Measurements from ENCODE around the gene TARP.

The TARP gene

DNA sequence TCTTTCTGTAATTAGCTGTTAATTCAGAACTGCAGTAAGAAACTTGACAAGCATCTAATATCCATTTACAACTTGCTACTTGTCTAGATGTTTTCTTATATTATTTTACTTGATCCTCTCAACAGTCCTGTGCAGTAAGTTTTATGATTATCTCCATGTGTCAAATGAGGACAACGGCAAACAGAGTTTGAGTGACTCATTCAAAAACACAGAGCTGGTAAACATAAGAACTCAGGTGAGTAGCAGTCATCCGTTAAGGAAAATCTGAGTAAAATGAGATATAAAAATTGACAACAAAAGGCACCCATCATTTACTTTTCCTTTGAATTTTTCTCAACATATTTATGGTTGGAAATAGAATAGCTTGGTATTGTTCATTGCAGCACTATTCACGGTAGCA is 19.0 kb upstream of the TARP start:
- no peak overlapping the region for H3K4me3 Mint-ChIP-seq (ENCODE audit: unreplicated experiment)
- no peaks in the 10 kb centered on the region for H3K9me3 Mint-ChIP-seq (ENCODE audit: unreplicated experiment)
- peaks cover 2% of the 10 kb centered on the region for H3K27me3 Mint-ChIP-seq (ENCODE audit: unreplicated experiment)
- no peaks in the 10 kb centered on the region for H3K4me1 Mint-ChIP-seq (ENCODE audit: low read depth, unreplicated experiment)
- TF ChIP-seq, protein P1, sequence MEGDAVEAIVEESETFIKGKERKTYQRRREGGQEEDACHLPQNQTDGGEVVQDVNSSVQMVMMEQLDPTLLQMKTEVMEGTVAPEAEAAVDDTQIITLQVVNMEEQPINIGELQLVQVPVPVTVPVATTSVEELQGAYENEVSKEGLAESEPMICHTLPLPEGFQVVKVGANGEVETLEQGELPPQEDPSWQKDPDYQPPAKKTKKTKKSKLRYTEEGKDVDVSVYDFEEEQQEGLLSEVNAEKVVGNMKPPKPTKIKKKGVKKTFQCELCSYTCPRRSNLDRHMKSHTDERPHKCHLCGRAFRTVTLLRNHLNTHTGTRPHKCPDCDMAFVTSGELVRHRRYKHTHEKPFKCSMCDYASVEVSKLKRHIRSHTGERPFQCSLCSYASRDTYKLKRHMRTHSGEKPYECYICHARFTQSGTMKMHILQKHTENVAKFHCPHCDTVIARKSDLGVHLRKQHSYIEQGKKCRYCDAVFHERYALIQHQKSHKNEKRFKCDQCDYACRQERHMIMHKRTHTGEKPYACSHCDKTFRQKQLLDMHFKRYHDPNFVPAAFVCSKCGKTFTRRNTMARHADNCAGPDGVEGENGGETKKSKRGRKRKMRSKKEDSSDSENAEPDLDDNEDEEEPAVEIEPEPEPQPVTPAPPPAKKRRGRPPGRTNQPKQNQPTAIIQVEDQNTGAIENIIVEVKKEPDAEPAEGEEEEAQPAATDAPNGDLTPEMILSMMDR (IDR thresholded peaks at IDR 0.05; ENCODE audit: partially characterized antibody, unreplicated experiment): no peak
- no peaks in the 10 kb centered on the region for H3K36me3 Mint-ChIP-seq (ENCODE audit: unreplicated experiment)
- no peak for DNase-seq
- H3K27ac Mint-ChIP-seq (ENCODE audit: unreplicated experiment): no peak overlapping the region

- no peaks in the 10 kb centered on the region for H3K4me1 Mint-ChIP-seq (ENCODE audit: low read depth, unreplicated experiment)
Observed at GRCh38 chr7:38291650-38292049, 18.2 kb upstream of the TARP start.

DNA sequence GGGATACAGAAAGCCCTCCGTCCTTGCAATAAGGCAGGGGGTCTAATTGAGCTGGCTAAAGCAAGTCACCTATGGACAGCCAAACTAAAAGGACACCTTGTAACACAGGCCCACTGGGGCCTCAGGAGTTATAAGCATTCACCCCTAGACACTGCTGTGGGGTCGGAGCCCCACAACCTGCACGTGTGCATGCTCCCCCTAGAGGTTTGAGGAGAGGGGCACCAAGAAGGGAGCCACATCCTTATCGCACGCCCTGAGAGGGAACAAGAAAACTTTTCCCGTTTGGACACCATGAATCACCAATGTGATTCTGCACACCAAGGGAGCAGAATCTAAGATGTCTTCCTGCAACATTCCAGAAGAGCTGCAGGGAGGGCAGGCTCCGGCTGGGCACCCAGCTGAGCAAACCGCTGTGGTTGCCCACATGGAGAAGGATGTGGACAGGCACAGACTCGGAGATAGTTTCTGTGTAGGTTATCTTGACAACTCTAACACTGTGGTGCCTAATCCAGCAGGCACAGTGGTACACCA is 17.7 kb upstream of the TARP start:
- no peak for DNase-seq
- Mint-ChIP-seq H3K27me3 (ENCODE audit: unreplicated experiment) (peaks cover 2% of the 10 kb centered on the region), H3K4me1 (ENCODE audit: low read depth, unreplicated experiment) (no peaks in the 10 kb centered on the region), H3K27ac (ENCODE audit: unreplicated experiment) (no peak overlapping the region), H3K36me3 (ENCODE audit: unreplicated experiment) (no peaks in the 10 kb centered on the region), H3K4me3 (ENCODE audit: unreplicated experiment) (no peak overlapping the region), H3K9me3 (ENCODE audit: unreplicated experiment) (no peaks in the 10 kb centered on the region)
- TF ChIP-seq, protein P1 (IDR thresholded peaks at IDR 0.05; ENCODE audit: partially characterized antibody, unreplicated experiment): no peak

More at GRCh38 chr7:38291650-38292049, 18.2 kb upstream of the TARP start:
- Mint-ChIP-seq H3K9me3 (ENCODE audit: unreplicated experiment) (no peaks in the 10 kb centered on the region), H3K36me3 (ENCODE audit: unreplicated experiment) (no peaks in the 10 kb centered on the region), H3K27me3 (ENCODE audit: unreplicated experiment) (peaks cover 2% of the 10 kb centered on the region), H3K4me3 (ENCODE audit: unreplicated experiment) (no peak overlapping the region), H3K27ac (ENCODE audit: unreplicated experiment) (no peak overlapping the region)
- DNase-seq: no peak
- TF ChIP-seq, protein P1 (IDR thresholded peaks at IDR 0.05; ENCODE audit: partially characterized antibody, unreplicated experiment): no peak

DNA sequence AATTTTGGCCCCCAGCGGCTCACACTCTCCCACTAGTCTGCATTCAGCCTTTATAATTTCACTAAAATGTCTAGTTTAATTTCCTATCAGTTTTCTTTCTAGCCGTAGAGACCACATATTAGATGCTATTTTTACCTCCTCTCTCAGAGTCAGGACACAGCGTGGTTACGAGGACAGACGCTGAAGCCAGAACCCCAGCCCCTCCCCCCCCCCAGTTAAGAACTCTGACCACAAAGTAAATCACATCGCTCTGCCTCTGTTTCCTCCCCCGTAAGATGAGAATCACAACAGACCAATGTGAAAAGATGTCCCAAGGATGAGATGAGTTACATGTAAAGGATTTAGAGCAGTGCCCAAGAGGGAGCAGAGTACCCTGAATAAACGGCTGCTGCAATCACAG is 11.1 kb upstream of the TARP start:
- no peaks in the 10 kb centered on the region for H3K36me3 Mint-ChIP-seq (ENCODE audit: unreplicated experiment)
- TF ChIP-seq, protein P1 (IDR thresholded peaks at IDR 0.05; ENCODE audit: partially characterized antibody, unreplicated experiment): no peak
- H3K27ac Mint-ChIP-seq (ENCODE audit: unreplicated experiment): no peak overlapping the region
- H3K4me3 Mint-ChIP-seq (ENCODE audit: unreplicated experiment): no peak overlapping the region
- H3K9me3 Mint-ChIP-seq (ENCODE audit: unreplicated experiment): no peaks in the 10 kb centered on the region
- H3K27me3 Mint-ChIP-seq (ENCODE audit: unreplicated experiment): no peaks in the 10 kb centered on the region
- DNase-seq: no peak
- H3K4me1 Mint-ChIP-seq (ENCODE audit: low read depth, unreplicated experiment): no peaks in the 10 kb centered on the region

GRCh38 chr7:38283809-38284208 is 10.4 kb upstream of the TARP start:
- no peaks in the 10 kb centered on the region for H3K27me3 Mint-ChIP-seq (ENCODE audit: unreplicated experiment)
- H3K4me3 Mint-ChIP-seq (ENCODE audit: unreplicated experiment): no peak overlapping the region
- no peak overlapping the region for H3K27ac Mint-ChIP-seq (ENCODE audit: unreplicated experiment)
- no peaks in the 10 kb centered on the region for H3K36me3 Mint-ChIP-seq (ENCODE audit: unreplicated experiment)
- H3K9me3 Mint-ChIP-seq (ENCODE audit: unreplicated experiment): no peaks in the 10 kb centered on the region
- no peaks in the 10 kb centered on the region for H3K4me1 Mint-ChIP-seq (ENCODE audit: low read depth, unreplicated experiment)
- TF ChIP-seq, protein P1 (IDR thresholded peaks at IDR 0.05; ENCODE audit: partially characterized antibody, unreplicated experiment): no peak
- no peak for DNase-seq
